ENCODE data around the gene INAFM2.

INAFM2 gene

GRCh38 chr15:40307421-40308211, 15.9 kb upstream of the INAFM2 start, which contains the start of gene PLCB2:
TSS of gene PLCB2 (minus strand) at chr15:40307935. CDS start at chr15:40307672, 263 bp downstream.
- DNase-seq: no peak

- no peak for DNase-seq
Observed at GRCh38 chr15:40309344-40309862, 14.1 kb upstream of the INAFM2 start.

- no peak for DNase-seq
Observed at GRCh38 chr15:40310001-40310959, 13.2 kb upstream of the INAFM2 start.

GRCh38 chr15:40310993-40311392, 12.5 kb upstream of the INAFM2 start:
- DNase-seq: no peak

GRCh38 chr15:40312370-40313158, 10.9 kb upstream of the INAFM2 start:
- DNase-seq: no peak

GRCh38 chr15:40313531-40314398, 9.7 kb upstream of the INAFM2 start:
- DNase-seq: no peak

GRCh38 chr15:40314723-40315276, 8.7 kb upstream of the INAFM2 start:
- DNase-seq: no peak

- DNase-seq: no peak
Observed at GRCh38 chr15:40316931-40317330, 6.6 kb upstream of the INAFM2 start.

- DNase-seq: no peak
Observed at GRCh38 chr15:40317580-40317979, 5.9 kb upstream of the INAFM2 start.

GRCh38 chr15:40320409-40320808, 3.1 kb upstream of the INAFM2 start:
- DNase-seq: no peak

- DNase-seq: no peak
Observed at GRCh38 chr15:40320931-40321371, 2.5 kb upstream of the INAFM2 start.

GRCh38 chr15:40322531-40323238, 807 bp upstream of the INAFM2 start:
- DNase-seq: no peak

GRCh38 chr15:40323953-40324937, 753 bp downstream of the INAFM2 start:
- DNase-seq: no peak

GRCh38 chr15:40325188-40325587, 1.7 kb downstream of the INAFM2 start:
- no peak for DNase-seq

GRCh38 chr15:40325700-40326099, 2.2 kb downstream of the INAFM2 start:
- no peak for DNase-seq

- DNase-seq: no peak
Observed at GRCh38 chr15:40327457-40327856, 4.0 kb downstream of the INAFM2 start.

- DNase-seq: no peak
Observed at GRCh38 chr15:40328176-40328575, 4.7 kb downstream of the INAFM2 start.

GRCh38 chr15:40328751-40329150, 5.3 kb downstream of the INAFM2 start:
- DNase-seq: no peak

- DNase-seq: no peak
Observed at GRCh38 chr15:40329804-40330203, 6.3 kb downstream of the INAFM2 start.

All from amniotic stem cell (primary cell).